GM19372 (cell line): ENCODE data around the gene SMYD1.
"Not testable (repeated sequence)": the region's sequence is repeated elsewhere in the genome, so short reads cannot be mapped to it uniquely, and the experiment has no call there.

ENCODE experiments used
- ATAC-seq: cut with Tn5 transposase; IDR thresholded peaks from one replicate; pipeline ENCODE4 v1.9.1; 2021; ENCODE audit warnings: mild to moderate bottlenecking, low read depth, moderate library complexity; ENCODE audit not compliant: unreplicated experiment

The SMYD1 gene

GRCh38 chr2:88067598-88067997, at the start of gene SMYD1:
SMYD1 (plus strand) TSS chr2:88067825; CDS start chr2:88067865, 40 bp downstream.
- no peak for ATAC-seq

GRCh38 chr2:88018077-88018805, 49.4 kb upstream of the SMYD1 start:
- ATAC-seq, result not testable (repeated sequence)

- no peak for ATAC-seq
Observed at GRCh38 chr2:88018909-88019308, 48.7 kb upstream of the SMYD1 start.

GRCh38 chr2:88019985-88020384, 47.6 kb upstream of the SMYD1 start:
- ATAC-seq, result no peak

- no peak for ATAC-seq
Observed at GRCh38 chr2:88022669-88022921, 45.0 kb upstream of the SMYD1 start.

- ATAC-seq, result no peak
Observed at GRCh38 chr2:88024509-88024908, 43.1 kb upstream of the SMYD1 start.

GRCh38 chr2:88027697-88028389, 39.8 kb upstream of the SMYD1 start:
- peak; percentile 57 for ATAC-seq

GRCh38 chr2:88028931-88029330, 38.7 kb upstream of the SMYD1 start:
- no peak for ATAC-seq

GRCh38 chr2:88032070-88032702, 35.4 kb upstream of the SMYD1 start:
- no peak for ATAC-seq

- ATAC-seq, result no peak
Observed at GRCh38 chr2:88036182-88036581, 31.4 kb upstream of the SMYD1 start.

- ATAC-seq, result no peak
Observed at GRCh38 chr2:88036606-88037005, 31.0 kb upstream of the SMYD1 start.

GRCh38 chr2:88038263-88039105, 29.1 kb upstream of the SMYD1 start:
- no peak for ATAC-seq

- ATAC-seq, result no peak
Observed at GRCh38 chr2:88042476-88042875, 25.1 kb upstream of the SMYD1 start.

GRCh38 chr2:88045561-88045960, 22.1 kb upstream of the SMYD1 start:
- not testable (repeated sequence) for ATAC-seq

- ATAC-seq, result no peak
Observed at GRCh38 chr2:88048541-88048940, 19.1 kb upstream of the SMYD1 start.

GRCh38 chr2:88049622-88050021, 18.0 kb upstream of the SMYD1 start:
- no peak for ATAC-seq

GRCh38 chr2:88051792-88052191, 15.8 kb upstream of the SMYD1 start:
- ATAC-seq, result no peak

- no peak for ATAC-seq
Observed at GRCh38 chr2:88053296-88053695, 14.3 kb upstream of the SMYD1 start.

GRCh38 chr2:88053934-88054781, 13.5 kb upstream of the SMYD1 start:
- no peak for ATAC-seq

- ATAC-seq, result no peak
Observed at GRCh38 chr2:88054782-88055370, 12.7 kb upstream of the SMYD1 start.
